Measurements from ENCODE around the gene TCF23.
"Not testable (repeated sequence)": the region's sequence is repeated elsewhere in the genome, so short reads cannot be mapped to it uniquely, and the experiment has no call there.

Gene TCF23

DNA sequence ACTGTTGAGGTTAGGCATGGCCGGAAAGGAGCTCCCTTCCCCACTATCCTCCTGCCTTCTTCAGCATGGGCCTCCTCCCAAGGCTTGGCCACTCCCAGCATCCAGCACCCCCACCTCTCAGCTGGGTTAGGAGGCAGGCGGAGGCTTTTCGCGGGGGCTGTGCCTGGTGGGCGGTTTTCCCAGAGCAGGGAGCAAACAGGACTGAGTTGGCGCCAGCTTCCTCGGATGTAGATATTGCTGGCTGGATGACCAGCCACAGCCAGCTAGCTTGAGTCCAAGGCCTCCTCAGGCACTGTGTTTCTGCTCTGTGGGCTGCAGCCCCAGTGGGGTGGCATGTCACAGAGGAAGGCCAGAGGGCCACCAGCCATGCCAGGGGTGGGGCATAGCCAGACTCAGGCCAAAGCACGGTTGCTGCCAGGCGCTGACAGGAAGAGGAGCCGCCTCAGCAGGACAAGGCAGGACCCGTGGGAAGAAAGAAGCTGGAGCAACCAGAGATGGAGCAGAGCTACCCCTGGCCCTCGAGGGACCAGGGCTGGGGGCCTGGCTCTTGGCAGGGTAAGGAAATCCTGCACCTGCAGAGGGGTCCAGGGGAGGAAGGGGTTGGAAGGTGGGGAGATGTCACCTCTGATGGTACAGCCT lies at the start of gene TCF23:
TSS of gene TCF23 (plus strand) at position 204 of the 639 bp plus-strand sequence. CDS start at position 334, 130 bp downstream.
- no peak for DNase-seq (ENCODE audit: low spot score)

DNA sequence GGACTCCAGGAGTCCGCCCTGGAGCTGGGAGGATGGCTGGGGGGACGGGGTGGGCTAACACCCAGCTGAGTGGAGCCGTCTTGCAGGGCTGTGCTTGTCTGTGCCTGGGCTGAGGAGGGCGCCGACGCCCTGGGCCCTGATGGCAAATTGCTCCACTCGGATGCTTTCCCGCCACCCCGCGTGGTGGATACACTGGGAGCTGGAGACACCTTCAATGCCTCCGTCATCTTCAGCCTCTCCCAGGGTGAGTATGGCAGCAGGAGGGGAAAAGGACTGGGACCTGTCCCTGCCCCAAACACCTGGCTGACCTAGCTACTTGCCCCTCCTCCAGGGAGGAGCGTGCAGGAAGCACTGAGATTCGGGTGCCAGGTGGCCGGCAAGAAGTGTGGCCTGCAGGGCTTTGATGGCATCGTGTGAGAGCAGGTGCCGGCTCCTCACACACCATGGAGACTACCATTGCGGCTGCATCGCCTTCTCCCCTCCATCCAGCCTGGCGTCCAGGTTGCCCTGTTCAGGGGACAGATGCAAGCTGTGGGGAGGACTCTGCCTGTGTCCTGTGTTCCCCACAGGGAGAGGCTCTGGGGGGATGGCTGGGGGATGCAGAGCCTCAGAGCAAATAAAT lies 49.4 kb upstream of the TCF23 start:
- DNase-seq (ENCODE audit: low spot score): no peak

DNA sequence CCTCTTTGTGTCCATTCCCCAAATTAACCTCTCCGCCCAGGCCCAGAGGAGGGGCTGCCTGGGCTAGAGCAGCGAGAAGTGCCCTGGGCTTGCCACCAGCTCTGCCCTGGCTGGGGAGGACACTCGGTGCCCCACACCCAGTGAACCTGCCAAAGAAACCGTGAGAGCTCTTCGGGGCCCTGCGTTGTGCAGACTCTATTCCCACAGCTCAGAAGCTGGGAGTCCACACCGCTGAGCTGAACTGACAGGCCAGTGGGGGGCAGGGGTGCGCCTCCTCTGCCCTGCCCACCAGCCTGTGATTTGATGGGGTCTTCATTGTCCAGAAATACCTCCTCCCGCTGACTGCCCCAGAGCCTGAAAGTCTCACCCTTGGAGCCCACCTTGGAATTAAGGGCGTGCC lies 48.8 kb upstream of the TCF23 start:
- DNase-seq (ENCODE audit: low spot score): no peak

DNA sequence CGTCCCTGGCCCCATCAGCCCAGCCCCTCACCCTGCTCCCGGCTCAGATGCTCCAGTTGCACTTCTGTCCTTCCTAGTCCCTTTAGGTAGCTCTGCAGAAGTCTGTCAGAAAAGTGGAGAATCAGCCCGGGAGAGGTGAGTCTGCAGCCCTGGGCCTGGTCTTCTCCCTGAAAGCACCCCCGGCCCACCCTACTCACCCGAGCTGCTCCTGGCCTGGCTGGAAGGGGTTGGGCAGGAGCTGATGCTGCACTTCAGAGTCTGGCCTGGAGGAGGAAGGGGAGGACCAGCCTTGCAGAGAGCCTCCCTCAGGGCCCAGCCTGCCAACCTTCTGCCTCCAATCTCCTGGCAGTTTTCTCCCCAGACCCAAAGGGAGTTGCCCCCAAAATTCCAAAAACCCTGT lies 46.5 kb upstream of the TCF23 start:
- no peak for DNase-seq (ENCODE audit: low spot score)

DNA sequence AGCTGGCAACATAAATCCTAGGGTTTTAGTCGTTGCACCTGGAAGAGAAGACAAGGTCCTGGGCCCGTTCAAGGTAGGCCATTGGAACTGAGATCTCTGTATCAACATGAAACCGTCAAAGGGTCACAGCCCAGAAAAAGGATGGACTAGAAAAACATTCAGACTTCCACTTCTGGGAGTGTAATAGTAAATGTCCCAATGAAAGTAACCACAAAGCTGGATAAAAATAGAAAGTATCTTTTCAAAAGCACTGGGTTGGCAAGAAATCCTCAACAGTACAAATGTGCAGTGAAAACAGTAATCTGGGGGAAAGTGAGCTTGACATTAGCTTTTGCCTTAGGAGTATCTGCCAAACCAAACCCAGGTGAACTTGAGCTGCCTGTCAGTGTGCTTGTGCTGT lies 42.8 kb upstream of the TCF23 start:
- no peak for DNase-seq (ENCODE audit: low spot score)

DNA sequence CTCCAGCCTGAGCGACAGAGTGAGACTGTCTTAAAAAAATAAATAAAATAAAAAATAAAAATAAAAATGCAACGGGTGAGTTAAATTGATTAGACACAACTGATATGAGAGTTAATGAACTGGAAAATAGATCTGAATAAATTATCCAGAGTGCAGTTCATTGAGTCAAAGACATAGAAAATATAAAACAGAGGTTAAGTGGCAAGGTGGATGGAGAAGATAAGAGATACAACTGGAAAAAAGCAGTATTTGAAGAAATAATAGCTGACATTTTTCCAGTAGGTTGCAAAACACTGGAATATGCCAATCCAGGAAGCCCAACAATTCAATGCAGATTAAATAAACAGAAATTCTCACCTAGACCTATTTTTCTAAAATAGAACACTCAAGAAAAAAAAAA lies 40.6 kb upstream of the TCF23 start:
- no peak for DNase-seq (ENCODE audit: low spot score)

DNA sequence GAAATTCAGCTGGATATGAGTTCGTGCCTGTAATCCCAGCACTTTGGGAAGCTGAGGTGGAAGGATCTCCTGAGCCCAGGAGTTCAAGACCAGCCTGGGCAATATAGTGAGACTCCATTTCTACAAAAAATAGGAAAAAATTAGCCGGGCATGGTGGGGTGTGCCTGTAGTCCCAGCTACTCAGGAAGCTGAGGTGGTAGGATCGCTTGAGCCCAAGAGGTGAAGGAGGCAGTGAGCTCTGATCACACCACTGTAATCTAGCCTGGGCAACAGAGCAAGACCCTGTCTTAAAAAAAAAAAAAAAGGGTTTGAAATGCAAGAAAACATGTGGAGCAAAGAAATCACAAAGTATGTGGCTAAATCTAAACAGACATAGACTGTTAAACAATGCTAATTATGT lies 39.7 kb upstream of the TCF23 start:
- no peak for DNase-seq (ENCODE audit: low spot score)

DNA sequence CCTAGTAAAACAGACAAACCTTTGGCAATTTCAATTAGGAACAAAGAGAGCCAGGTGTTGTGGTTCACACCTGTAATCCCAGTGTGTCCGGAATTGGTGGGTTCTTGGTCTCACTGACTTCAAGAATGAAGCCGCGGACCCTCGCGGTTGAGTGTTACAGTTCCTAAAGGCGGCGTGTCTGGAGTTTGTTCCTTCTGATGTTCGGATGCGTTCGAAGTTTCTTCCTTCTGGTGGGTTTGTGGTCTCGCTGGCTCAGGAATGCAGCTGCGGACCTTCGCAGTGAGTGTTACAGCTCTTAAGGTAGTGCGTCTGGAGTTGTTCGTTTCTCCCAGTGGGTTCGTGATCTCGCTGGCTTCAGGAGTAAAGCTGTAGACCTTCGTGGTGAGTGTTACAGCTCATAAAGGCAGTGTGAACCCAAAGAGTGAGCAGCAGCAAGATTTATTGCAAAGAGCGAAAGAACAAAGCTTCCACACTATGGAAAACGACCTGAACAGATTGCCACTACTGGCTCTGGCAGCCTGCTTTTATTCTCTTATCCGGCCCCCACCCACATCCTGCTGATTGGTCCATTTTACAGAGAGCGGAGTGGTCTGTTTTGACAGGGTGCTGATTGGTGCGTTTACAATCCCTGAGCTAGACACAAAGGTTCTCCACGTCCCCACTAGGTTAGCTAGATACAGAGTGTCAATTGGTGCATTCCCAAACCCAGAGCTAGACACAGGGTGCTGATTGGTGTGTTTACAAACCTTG lies 38.0 kb upstream of the TCF23 start:
- DNase-seq (ENCODE audit: low spot score): not testable (repeated sequence)

DNA sequence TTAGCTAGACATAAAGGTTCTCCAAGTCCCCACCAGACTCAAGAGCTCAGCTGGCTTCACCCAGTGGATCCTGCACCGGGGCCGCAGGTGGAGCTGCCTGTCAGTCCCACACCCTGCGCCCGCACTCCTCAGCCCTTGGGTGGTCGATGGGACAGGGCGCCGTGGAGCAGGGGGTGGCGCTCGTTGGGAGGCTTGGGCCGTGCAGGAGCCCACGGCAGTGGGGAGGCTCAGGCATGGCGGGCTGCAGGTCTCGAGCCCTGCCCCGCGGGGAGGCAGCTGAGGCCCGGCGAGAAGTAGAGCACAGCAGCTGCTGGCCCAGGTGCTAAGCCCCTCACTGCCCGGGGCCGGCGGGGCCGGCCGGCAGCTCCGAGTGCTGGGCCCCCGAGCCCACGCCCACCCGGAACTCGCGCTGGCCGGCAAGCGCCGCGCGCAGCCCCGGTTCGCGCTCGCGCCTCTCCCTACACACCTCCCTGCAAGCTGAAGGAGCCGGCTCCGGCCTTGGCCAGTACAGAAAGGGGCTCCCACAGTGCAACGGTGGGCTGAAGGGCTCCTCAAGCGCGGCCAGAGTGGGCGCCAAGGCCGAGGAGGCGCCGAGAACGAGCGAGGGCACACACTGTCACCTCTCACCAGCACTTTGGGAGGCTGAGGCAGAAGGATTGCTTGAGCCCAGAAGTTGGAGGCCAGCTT lies 37.3 kb upstream of the TCF23 start:
- not testable (repeated sequence) for DNase-seq (ENCODE audit: low spot score)

DNA sequence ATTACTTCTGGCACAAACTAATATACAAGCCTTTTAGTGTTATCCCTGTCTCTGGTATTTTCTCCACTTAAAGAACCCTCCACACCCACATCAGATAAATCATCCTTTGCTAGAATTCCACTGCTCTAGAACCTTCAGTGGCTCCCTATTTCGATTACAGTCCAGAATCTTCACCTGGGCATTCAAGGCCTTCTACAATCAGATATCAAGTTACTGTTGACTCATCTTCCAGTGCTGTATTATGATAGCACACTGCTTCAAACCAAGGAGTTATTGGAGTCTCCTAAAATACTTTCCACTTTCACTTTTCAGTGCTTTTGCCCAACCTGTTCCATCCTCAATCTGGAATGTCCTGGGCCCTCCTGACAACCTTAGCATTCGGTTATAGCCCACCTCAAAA lies 33.3 kb upstream of the TCF23 start:
- no peak for DNase-seq (ENCODE audit: low spot score)

DNA sequence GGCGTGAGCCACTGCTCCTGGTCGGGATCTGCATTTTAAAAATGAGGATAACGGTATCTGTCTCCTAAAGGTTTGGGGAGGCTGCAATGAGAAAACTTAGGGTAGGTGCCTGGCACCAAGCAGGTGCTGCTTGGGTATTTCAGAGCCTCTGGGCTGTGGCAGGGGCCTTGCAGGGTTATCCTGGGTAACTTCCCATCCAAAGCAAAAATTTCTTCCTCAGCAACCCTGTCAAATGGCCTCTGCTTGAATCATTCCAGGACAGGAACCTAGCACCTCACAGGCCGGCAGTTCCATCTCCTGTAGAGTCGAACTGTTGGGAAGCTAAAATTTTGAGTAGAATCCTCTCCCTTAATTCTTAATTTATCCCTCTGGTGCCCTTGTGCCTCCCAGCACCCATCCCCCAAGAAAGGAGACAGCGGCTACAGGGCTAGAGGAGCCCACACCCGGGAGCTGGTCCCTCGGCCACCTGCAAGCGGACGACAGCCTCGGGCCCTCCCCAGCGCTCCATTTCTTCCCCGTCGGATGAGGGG lies 30.7 kb upstream of the TCF23 start:
- no peak for DNase-seq (ENCODE audit: low spot score)

DNA sequence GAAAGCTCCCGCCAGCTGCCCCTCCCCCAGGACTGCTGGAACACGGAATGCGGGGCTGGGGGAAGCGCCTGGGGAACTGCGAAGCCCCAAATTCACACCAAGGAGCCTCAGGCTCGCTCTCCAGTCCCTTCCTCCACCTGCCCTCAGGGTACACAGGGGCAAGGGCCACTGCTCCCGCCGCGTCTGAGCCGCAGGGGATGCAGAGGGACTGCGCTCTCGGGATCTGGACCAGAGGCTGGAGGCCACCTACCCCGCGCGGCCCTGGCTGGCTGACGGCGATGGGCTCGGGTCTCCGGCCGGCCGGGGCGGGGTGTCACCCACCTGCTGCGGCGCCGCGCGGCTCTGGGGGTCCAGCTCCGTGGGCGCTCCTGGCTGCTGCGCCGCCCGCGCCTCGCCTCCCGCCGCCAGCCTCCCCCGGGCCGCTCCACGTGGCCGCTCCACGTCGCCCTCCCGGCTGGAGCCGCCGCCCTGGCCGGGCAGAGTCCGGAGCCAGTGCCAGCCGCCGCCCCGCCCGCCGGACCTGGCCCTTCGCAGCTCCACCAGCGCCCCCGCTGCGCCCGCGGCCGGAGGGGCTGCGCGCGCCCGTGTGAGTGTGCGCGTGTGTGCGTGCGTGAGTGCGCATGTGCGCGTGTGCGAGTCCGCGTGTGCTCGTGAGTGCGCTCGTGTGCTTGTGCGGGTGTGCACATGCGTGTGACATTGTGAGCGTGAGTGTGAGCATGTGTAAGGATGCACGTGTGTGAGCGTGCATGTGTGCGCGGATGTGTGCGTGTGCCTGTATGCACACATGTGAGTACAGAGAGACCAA lies 30.1 kb upstream of the TCF23 start, which contains the start of gene CGREF1:
TSS of gene CGREF1 (minus strand) at position 604 of the 805 bp plus-strand sequence. CDS start 14,762 bp downstream, outside the sequence.
- DNase-seq (ENCODE audit: low spot score): no peak

DNA sequence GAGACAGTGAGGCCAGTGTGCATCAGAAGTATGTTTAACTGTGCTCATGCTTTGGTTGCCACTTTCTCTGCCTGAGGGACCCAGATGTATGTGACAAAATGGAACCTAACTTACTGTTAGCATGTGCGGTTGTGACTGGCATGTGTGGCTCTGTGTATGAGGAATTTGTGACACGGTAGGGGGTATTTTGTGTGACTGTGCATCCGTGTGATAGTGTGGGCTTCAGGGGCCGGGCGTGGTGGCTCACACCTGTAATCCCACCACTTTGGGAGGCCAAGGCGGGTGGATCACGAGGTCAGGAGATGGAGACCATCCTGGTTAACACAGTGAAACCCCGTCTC lies 29.5 kb upstream of the TCF23 start:
- not testable (repeated sequence) for DNase-seq (ENCODE audit: low spot score)

DNA sequence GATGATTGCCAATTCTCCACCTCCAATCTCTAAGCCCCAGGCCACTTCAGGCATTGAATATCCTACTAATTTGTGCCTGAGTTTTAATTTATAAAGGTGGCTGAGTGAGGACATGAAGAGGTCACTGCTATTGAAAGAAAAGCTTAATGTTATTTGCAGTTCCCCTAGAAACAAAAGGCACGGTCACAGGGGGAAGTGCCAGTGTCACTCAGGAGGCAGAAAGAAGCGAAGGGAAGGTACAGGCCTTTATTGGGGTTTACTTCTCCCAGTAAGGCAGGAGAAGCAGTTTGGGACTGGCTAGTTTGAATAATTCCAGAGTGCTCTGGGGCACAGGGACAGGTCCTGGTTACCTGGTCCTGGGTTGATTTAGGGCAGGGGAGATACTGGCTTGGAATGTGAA lies 26.9 kb upstream of the TCF23 start:
- peak; percentile 17 for DNase-seq (ENCODE audit: low spot score)

DNA sequence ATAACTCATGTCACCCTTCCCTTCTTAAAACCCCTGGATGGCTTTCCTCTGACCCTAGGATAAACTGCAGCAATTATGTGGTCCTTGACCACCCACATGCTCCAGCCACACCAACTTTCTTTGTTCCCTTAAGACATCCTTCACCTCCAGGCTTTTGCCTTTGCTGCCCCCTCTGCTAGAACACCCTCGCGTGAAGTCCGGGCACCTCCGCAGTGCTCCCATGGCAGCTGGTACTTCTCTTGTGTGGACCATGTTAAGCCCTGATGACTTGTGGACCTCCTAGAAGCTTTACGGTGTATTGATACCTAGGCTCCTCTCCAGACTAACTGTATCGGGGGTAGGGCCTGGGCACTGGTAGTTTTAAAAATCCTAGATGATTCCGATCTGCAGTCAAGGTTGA lies 26.0 kb upstream of the TCF23 start:
- peak; percentile 31 for DNase-seq (ENCODE audit: low spot score)

DNA sequence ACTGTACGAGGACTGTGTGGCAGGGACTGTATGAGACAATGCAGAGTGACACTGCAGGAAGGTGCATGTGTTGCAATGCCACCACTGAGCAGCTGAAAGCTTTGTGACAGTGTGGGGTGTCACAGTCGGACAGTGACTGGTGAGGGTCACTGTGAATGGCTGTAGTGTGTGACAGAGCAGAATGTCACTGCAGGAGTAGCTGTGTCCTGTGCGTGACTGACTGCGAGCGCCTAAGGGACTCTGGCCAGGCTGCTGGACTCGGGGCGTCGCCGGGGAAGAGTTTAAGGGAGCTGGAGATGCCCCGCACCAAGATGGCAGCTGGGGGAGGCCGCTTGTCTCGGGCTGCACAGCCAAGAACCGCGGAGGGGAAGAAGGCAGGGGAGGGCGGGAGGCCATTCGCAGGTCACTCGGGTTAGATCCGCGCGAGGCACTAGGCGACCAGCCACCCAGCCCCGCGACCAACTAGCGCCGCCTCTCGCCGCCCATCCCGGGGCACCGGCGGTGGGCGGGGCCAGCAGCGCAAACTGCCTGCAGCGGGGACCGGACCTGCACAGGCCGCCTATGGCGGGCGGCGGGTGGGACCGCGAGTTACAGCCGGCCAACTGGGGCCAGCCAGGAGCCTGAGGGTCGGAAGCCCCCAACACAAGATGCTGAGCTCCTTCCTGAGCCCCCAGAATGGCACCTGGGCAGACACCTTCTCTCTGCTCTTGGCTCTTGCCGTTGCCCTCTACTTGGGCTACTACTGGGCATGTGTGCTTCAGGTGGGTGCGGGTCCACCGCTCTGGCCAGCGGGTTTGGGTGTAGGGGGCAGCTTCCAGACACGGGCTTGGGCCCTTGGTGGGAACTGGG lies 25.3 kb upstream of the TCF23 start, which contains the start of gene ABHD1:
TSS of gene ABHD1 (plus strand) at position 514 of the 849 bp plus-strand sequence. CDS start at position 648, 134 bp downstream.
- no peak for DNase-seq (ENCODE audit: low spot score)

DNA sequence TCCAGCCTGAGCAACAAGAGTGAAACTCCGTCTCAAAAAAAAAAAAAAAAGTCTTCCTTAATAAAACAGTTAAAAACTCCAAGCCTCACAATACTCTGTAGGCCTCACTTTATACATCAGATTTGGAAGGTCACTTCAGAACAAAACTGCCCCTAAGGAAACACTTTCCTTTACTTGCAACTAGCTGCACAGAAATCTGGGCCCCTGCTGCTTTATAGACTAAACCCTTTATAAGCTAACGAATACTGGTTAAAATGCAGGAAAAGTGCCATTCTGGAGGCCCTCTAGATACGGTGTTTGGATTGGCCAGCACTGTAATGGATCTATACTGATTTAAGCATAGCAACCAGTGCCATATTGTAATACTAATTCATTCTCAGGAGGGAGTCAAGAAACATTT lies 23.7 kb upstream of the TCF23 start:
- no peak for DNase-seq (ENCODE audit: low spot score)

DNA sequence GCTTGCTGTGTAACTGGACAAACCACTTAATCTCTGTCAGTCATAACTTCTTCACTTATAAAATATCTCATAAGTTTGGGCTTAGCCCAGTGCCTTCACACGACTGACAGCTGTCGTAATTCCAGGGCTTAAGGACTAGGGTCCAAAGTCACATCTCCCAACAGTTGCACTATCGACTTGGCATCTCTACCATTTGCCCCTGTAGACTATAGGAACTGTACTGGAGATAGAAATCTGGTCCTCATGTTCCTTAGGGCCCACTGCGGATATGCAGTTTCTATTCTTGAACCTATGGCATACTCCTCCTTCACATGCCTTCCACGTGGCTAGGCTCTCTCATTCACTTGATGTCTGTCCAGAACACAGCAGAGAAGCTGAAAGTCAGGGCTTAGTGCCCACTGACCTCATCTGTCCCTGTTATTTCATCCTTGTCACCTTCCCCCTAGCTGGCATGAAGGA lies 22.5 kb upstream of the TCF23 start:
- DNase-seq (ENCODE audit: low spot score): no peak

DNA sequence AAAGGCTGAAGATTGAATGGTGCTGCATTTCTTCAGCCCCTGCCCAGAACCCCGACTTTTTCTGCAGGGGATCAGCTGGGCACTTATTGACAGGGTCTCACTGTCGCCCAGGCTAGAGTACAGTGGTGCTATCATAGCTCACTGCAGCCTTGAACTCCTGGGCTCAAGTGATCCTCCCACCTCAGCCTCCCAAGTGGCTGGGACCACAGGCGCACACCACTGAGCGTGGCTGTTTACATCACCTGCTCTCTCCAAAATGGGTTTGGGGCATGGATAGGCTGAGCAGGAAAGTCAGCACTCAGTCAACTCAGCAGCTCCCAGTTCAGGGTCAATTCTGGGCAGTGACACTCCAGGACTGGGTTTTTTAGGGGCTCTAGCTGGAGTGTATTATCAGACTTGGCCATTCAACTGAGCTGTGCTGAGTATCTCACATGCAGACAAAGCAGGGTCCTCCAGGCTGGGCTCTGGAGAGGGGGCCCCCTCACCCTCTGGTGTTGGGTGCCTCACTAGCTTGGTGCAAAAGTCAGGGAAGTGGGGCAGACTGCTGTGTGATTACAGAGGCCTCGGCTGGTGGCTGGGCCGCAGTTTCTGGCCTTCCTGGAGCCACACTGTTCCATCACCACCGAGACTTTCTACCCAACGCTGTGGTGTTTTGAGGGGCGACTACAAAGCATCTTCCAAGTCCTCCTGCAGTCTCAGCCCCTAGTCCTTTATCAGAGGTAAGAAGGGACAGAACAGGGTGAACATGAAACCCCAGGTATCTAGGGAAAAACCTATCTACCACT lies 20.7 kb upstream of the TCF23 start:
- no peak for DNase-seq (ENCODE audit: low spot score)
